GM12878 (cell line): Measurements from ENCODE around the gene MAML3. TPM values are rescaled to one million over a fixed set of nuclear protein-coding genes. Genes with fewer than 3 reads are reported as not detected.

ENCODE experiments used
- ATAC-seq: fragments of 200-7000 bp; cut with Tn5 transposase; 3 replicates; pipeline ENCODE4 v1.9.1; 2020; ENCODE audit warnings: mild to moderate bottlenecking, moderate library complexity
- BruUV-seq: library from RNA; stranded (reverse); fragments of 400-500 nt; replicated peaks from 2 replicates; lab custom pipeline; 2021; lab: Mats Ljungman, UMichigan
- CTCF ChIA-PET: fragments of 300-600 bp; sonication (Branson Sonifier 250); formaldehyde crosslinking; extraction: SDS; loops from one replicate; lab custom pipeline; 2021; ENCODE audit warnings: inconsistent platforms; lab: Yijun Ruan, JAX
- POLR2A ChIA-PET: fragments of 350-600 bp; formaldehyde crosslinking; extraction: SDS; loops from one replicate; lab custom pipeline; 2021; ENCODE audit warnings: inconsistent platforms; lab: Charles Lee
- RAD21 ChIA-PET: fragments of 300-600 bp; sonication (Branson Sonifier 250); formaldehyde crosslinking; loops from one replicate; lab custom pipeline; 2023; ENCODE audit warnings: antibody characterized with exemption; ENCODE audit not compliant: unreplicated experiment; lab: Charles Lee
- SMC1A ChIA-PET: fragments of 300-600 bp; sonication (Branson Sonifier 250); formaldehyde crosslinking; loops from one replicate; lab custom pipeline; 2023; ENCODE audit not compliant: unreplicated experiment, uncharacterized antibody; lab: Charles Lee
- DNase-seq: peaks from one replicate; pipeline ENCODE4 v3.0.0-alpha.2; 2011; ENCODE audit warnings: low read depth, low spot score
- FAIRE-seq: peaks from 3 replicates; lab custom pipeline; 2011; peaks lifted over from hg19 to GRCh38; lab: Jason Lieb, UNC
- H2AFZ ChIP-seq: 2 replicates; pipeline ENCODE4 v1.6.0; 2011; ENCODE audit warnings: low read depth, low read length, control low read depth; ENCODE audit not compliant: control insufficient read depth
- H3K27ac ChIP-seq: 2 replicates; pipeline ENCODE4 v1.5.1; 2011; ENCODE audit warnings: control low read depth; ENCODE audit not compliant: control insufficient read depth, insufficient read depth
- H3K27me3 ChIP-seq, 2 experiments: replicated peaks in 1 of 2; 2 replicates each; pipeline versions ENCODE4 v1.6.0 to v1.6.1; 2011; ENCODE audit warnings: low read length in 1 of 2; ENCODE audit not compliant: control insufficient read depth in 2 of 2, insufficient read depth in 2 of 2
- H3K36me3 ChIP-seq, 2 experiments: 2 replicates each; pipeline ENCODE4 v1.5.1; 2011; ENCODE audit warnings: low read length in 1 of 2; ENCODE audit not compliant: control insufficient read depth in 2 of 2, insufficient read depth in 2 of 2
- H3K4me1 ChIP-seq: 2 replicates; pipeline ENCODE4 v1.6.1; 2011; ENCODE audit warnings: mild to moderate bottlenecking, low read length, moderate library complexity, mixed read lengths; ENCODE audit not compliant: control insufficient read depth, insufficient read depth
- H3K4me2 ChIP-seq: 2 replicates; pipeline ENCODE4 v1.6.0; 2011; ENCODE audit warnings: control low read depth; ENCODE audit not compliant: control insufficient read depth, insufficient read depth
- H3K4me3 ChIP-seq: fragments of 200-600 bp; sonication (generic); 2 replicates; pipeline ENCODE4 v1.5.1; 2016
- H3K79me2 ChIP-seq: 2 replicates; pipeline ENCODE4 v1.6.0; 2011; ENCODE audit warnings: low read length; ENCODE audit not compliant: control insufficient read depth, insufficient read depth
- H3K9ac ChIP-seq: 2 replicates; pipeline ENCODE4 v1.8.0; 2011; ENCODE audit warnings: low read length, control low read depth, mixed read lengths; ENCODE audit not compliant: control insufficient read depth, insufficient read depth
- H3K9me3 ChIP-seq: replicated peaks from 3 replicates; pipeline ENCODE4 v1.5.1; 2011; ENCODE audit warnings: mild to moderate bottlenecking, low read length; ENCODE audit not compliant: control insufficient read depth, insufficient read depth
- H4K20me1 ChIP-seq: 2 replicates; pipeline ENCODE4 v1.6.0; 2011; ENCODE audit not compliant: control insufficient read depth, insufficient read depth
- BMI1 ChIP-seq: fragments of 450-650 bp; IDR thresholded peaks from 2 replicates; pipeline ENCODE4 v1.6.1; 2016; ENCODE audit warnings: mild to moderate bottlenecking, moderate library complexity, borderline replicate concordance
- CBFB ChIP-seq: IDR thresholded peaks from 2 replicates; pipeline ENCODE4 v1.6.1; 2016; ENCODE audit warnings: antibody characterized with exemption, low read depth
- CBX5 ChIP-seq: sonication (generic); IDR thresholded peaks from 2 replicates; pipeline ENCODE4 v1.6.1; 2016; ENCODE audit warnings: low read depth, moderate library complexity, mild to moderate bottlenecking, inconsistent platforms
- CHD1 ChIP-seq: IDR thresholded peaks from 2 replicates; pipeline ENCODE4 v1.6.1; 2012; ENCODE audit warnings: low read depth, low read length, improper control_type of control experiment
- ETV6 ChIP-seq, 2 experiments: fragments of 450-650 bp in 1 of 2; IDR thresholded peaks in 1 of 2; conservative IDR thresholded peaks in 1 of 2; 2 replicates each; pipeline ENCODE4 v1.6.1; 2014; ENCODE audit warnings: antibody characterized with exemption in 1 of 2, borderline replicate concordance in 1 of 2, low read depth in 1 of 2, mild to moderate bottlenecking in 1 of 2, moderate library complexity in 1 of 2
- GATAD2B ChIP-seq: fragments of 450-650 bp; conservative IDR thresholded peaks from 2 replicates; pipeline ENCODE4 v1.6.1; 2017; ENCODE audit warnings: low read depth, mild to moderate bottlenecking, moderate library complexity
- IKZF2 ChIP-seq, 2 experiments: fragments of 450-650 bp; IDR thresholded peaks; 2 replicates each; pipeline ENCODE4 v1.6.1; 2017; ENCODE audit warnings: mild to moderate bottlenecking in 2 of 2, moderate library complexity in 2 of 2
- NFXL1 ChIP-seq: fragments of 450-650 bp; IDR thresholded peaks from 2 replicates; pipeline ENCODE4 v1.6.1; 2017; ENCODE audit warnings: antibody characterized with exemption, mild to moderate bottlenecking, borderline replicate concordance
- NR2C2 ChIP-seq: IDR thresholded peaks from 2 replicates; pipeline ENCODE4 v1.6.1; 2011; ENCODE audit warnings: borderline replicate concordance, low read depth; ENCODE audit not compliant: control insufficient read depth, insufficient read length
- POLR2A ChIP-seq: IDR thresholded peaks from 2 replicates; pipeline ENCODE4 v1.6.1; 2011; ENCODE audit warnings: low read depth, mild to moderate bottlenecking, low read length
- POLR2AphosphoS2 ChIP-seq: IDR thresholded peaks from 2 replicates; pipeline ENCODE4 v1.6.1; 2011; ENCODE audit warnings: low read depth, mild to moderate bottlenecking, low read length, improper control_type of control experiment, moderate library complexity
- SMAD1 ChIP-seq: fragments of 450-650 bp; IDR thresholded peaks from 2 replicates; pipeline ENCODE4 v1.6.1; 2018; ENCODE audit warnings: mild to moderate bottlenecking, low read depth; ENCODE audit not compliant: partially characterized antibody
- SP1 ChIP-seq: IDR thresholded peaks from one replicate; pipeline ENCODE4 v1.6.1; 2011; ENCODE audit warnings: low read depth, low read length
- TCF3 ChIP-seq: IDR thresholded peaks from 2 replicates; pipeline ENCODE4 v1.6.1; 2012; ENCODE audit warnings: low read depth, mild to moderate bottlenecking, low read length, borderline replicate concordance; ENCODE audit not compliant: insufficient read depth
- WGBS: methylation state at CpG from one replicate; pipeline ENCODE4 v1.1.6; 2016; ENCODE audit warnings: low lambda C conversion rate; ENCODE audit not compliant: insufficient replicate concordance, insufficient coverage; ENCODE audit errors: missing lambda C conversion rate; 5-methylcytosine and 5-hydroxymethylcytosine counted together
- in situ Hi-C: fragments of 300-500 bp; cut with MboI; formaldehyde crosslinking; loops from 9 replicates; pipeline ENCODE4 v1.14.3; 2018; ENCODE audit warnings: mixed read lengths
- intact Hi-C: fragments of 100-400 bp; cut with micrococcal nuclease; formaldehyde crosslinking; loops from one replicate; pipeline ENCODE4 v1.14.2; 2022; ENCODE audit not compliant: unreplicated experiment
- polyA plus RNA-seq, 11 experiments: library from polyadenylated mRNA; depleted of rRNA in 4 of 11; unstranded in 6 of 11; stranded (reverse) in 5 of 11; fragments of >200 nt; fragmentation: Nextera tagmentation in 4 of 11; fragmentation: Illumina TruSeq in 1 of 11; extraction: Ambion mirVana in 4 of 11; extraction: Trizol in 1 of 11; gene quantifications; 1 replicate in 1 of 11; 2 replicates in 10 of 11; pipeline versions ENCODE4 v1.2.1 to v1.2.3, GENCODE V29; 2011 to 2016; ENCODE audit warnings: inconsistent platforms in 2 of 11, missing spikeins in 2 of 11, low read depth in 1 of 11
- total RNA-seq, 4 experiments: library from RNA; depleted of rRNA in 3 of 4; stranded (reverse); fragments of >200 nt in 3 of 4; fragmentation: Illumina TruSeq in 1 of 4; extraction: Trizol in 1 of 4; gene quantifications; 2 replicates each; pipeline versions ENCODE4 v1.2.1 to v1.2.3, GENCODE V29; 2013 to 2021

MAML3 gene
- total and polyA plus RNA-seq, 10 of the 15 experiments (the other 5 are each of a cell fraction or from before 2014, with no cell fraction given): under 0.01 to 0.53 (median 0.06) TPM; not detected in 2

GRCh38 chr4:139940600-139940999, 213.4 kb downstream of the MAML3 start:
- no peaks in the 10 kb centered on the region for H4K20me1 ChIP-seq
- H2AFZ ChIP-seq: no peak overlapping the region
- in situ Hi-C loops (no loop called here), intact Hi-C loops (no loop called here)
- no peak for FAIRE-seq
- SMC1A ChIA-PET: no interaction called here
- WGBS: 27% methylated on average over 2 of the region's 2 CpGs
- CTCF ChIA-PET: no interaction called here
- H3K4me2 ChIP-seq: no peak overlapping the region
- DNase-seq: no peak
- ATAC-seq: no peak
- H3K27me3 ChIP-seq: no peaks in the 10 kb centered on the region
- BruUV-seq: no TSS peak
- POLR2A ChIA-PET: no interaction called here
- no peak for TF ChIP-seq GATAD2B
- TF ChIP-seq, all 136 proteins: peak for 0
- H3K4me1 ChIP-seq: no peaks in the 10 kb centered on the region
- no peak overlapping the region for H3K4me3 ChIP-seq
- H3K36me3 ChIP-seq: no peaks in the 10 kb centered on the region
- no peaks in the 10 kb centered on the region for H3K9me3 ChIP-seq
- H3K79me2 ChIP-seq: no peaks in the 10 kb centered on the region
- no peak overlapping the region for H3K27ac ChIP-seq
- RAD21 ChIA-PET: no interaction called here
- no peak overlapping the region for H3K9ac ChIP-seq

GRCh38 chr4:139938414-139938813, 215.6 kb downstream of the MAML3 start:
- DNase-seq: no peak
- ChIA-PET SMC1A (no interaction called here), POLR2A (no interaction called here), CTCF (no interaction called here)
- Histone ChIP-seq H2AFZ (no peak overlapping the region), H3K4me2 (no peak overlapping the region), H3K79me2 (no peaks in the 10 kb centered on the region), H3K4me3 (no peak overlapping the region), H3K36me3 (no peaks in the 10 kb centered on the region), H3K4me1 (no peaks in the 10 kb centered on the region)
- no peak for ATAC-seq
- TF ChIP-seq POLR2AphosphoS2 (no peak), NFXL1 (no peak), CHD1 (no peak), CBX5 (no peak), POLR2A (no peak), SP1 (no peak), CBFB (no peak), IKZF2 (IDR thresholded peaks at IDR 0.05) (no peak), NR2C2 (no peak), SMAD1 (no peak), BMI1 (no peak), ETV6 (conservative IDR thresholded peaks at IDR 0.05 in 1 of 2, IDR thresholded peaks at IDR 0.05 in 1 of 2; ENCODE audit: borderline replicate concordance in 1 of 2, low read depth in 1 of 2) (no peak), TCF3 (no peak)
- TF ChIP-seq, all 136 proteins: peak for 0
- Histone ChIP-seq H4K20me1 (no peaks in the 10 kb centered on the region), H3K9me3 (no peaks in the 10 kb centered on the region), H3K9ac (no peak overlapping the region), H3K27me3 (no peaks in the 10 kb centered on the region), H3K27ac (no peak overlapping the region)
- no peak for FAIRE-seq
- intact Hi-C loops (no loop called here), in situ Hi-C loops (no loop called here)
- BruUV-seq: no TSS peak
- RAD21 ChIA-PET: no interaction called here
- WGBS: 2% methylated on average over 2 of the region's 2 CpGs
